DMS 273 treated with DMSO at 0.1 percent for 48 hours (cell line): ENCODE measurements around the gene CDH12.
"Not testable (repeated sequence)": the region's sequence is repeated elsewhere in the genome, so short reads cannot be mapped to it uniquely, and the experiment has no call there.

Experiments used
- DNase-seq: peaks from one replicate; lab custom pipeline; 2025; lab: John Stamatoyannopoulos, UW

CDH12 gene

GRCh38 chr5:22001097-22001496, 852.0 kb downstream of the CDH12 start:
- DNase-seq = not testable (repeated sequence)

- not testable (repeated sequence) for DNase-seq
Measured at GRCh38 chr5:21985799-21986198, 867.3 kb downstream of the CDH12 start.

- DNase-seq = not testable (repeated sequence)
Measured at GRCh38 chr5:21951571-21951970, 901.6 kb downstream of the CDH12 start.

- peak; percentile 74 for DNase-seq
Measured at GRCh38 chr5:21931116-21931515, 922.0 kb downstream of the CDH12 start.

- peak; percentile 8 for DNase-seq
Measured at GRCh38 chr5:21919414-21920022, 933.6 kb downstream of the CDH12 start.

- no peak for DNase-seq
Measured at GRCh38 chr5:21918451-21918850, 934.7 kb downstream of the CDH12 start.

GRCh38 chr5:21910731-21911130, 942.4 kb downstream of the CDH12 start:
- no peak for DNase-seq

- DNase-seq = no peak
Measured at GRCh38 chr5:21895766-21896350, 957.3 kb downstream of the CDH12 start.

GRCh38 chr5:21893161-21893560, 960.0 kb downstream of the CDH12 start:
- no peak for DNase-seq

GRCh38 chr5:21889581-21889980, 963.6 kb downstream of the CDH12 start:
- DNase-seq = no peak

- DNase-seq = no peak
Measured at GRCh38 chr5:21882074-21882745, 970.9 kb downstream of the CDH12 start.

GRCh38 chr5:21880164-21880563, 973.0 kb downstream of the CDH12 start:
- DNase-seq = no peak

GRCh38 chr5:21862986-21863385, 990.2 kb downstream of the CDH12 start:
- no peak for DNase-seq

GRCh38 chr5:21858441-21858840, 994.7 kb downstream of the CDH12 start:
- DNase-seq = no peak

GRCh38 chr5:21856987-21857386, 996.2 kb downstream of the CDH12 start:
- DNase-seq = peak; percentile 9

GRCh38 chr5:21847300-21847699, 1005.8 kb downstream of the CDH12 start:
- DNase-seq = no peak

- DNase-seq = no peak
Measured at GRCh38 chr5:21844960-21845359, 1008.2 kb downstream of the CDH12 start.

GRCh38 chr5:21834863-21835262, 1018.3 kb downstream of the CDH12 start:
- DNase-seq = no peak

GRCh38 chr5:21831145-21831787, 1021.9 kb downstream of the CDH12 start:
- no peak for DNase-seq

- DNase-seq = no peak
Measured at GRCh38 chr5:21826884-21827283, 1026.3 kb downstream of the CDH12 start.

- no peak for DNase-seq
Measured at GRCh38 chr5:21823588-21823987, 1029.6 kb downstream of the CDH12 start.

- no peak for DNase-seq
Measured at GRCh38 chr5:21823076-21823574, 1030.0 kb downstream of the CDH12 start.

- DNase-seq = no peak
Measured at GRCh38 chr5:21820527-21820926, 1032.6 kb downstream of the CDH12 start.
